Measurements from ENCODE around the gene BEND3.
"Not testable (repeated sequence)": the region's sequence is repeated elsewhere in the genome, so short reads cannot be mapped to it uniquely, and the experiment has no call there.

Gene BEND3

DNA sequence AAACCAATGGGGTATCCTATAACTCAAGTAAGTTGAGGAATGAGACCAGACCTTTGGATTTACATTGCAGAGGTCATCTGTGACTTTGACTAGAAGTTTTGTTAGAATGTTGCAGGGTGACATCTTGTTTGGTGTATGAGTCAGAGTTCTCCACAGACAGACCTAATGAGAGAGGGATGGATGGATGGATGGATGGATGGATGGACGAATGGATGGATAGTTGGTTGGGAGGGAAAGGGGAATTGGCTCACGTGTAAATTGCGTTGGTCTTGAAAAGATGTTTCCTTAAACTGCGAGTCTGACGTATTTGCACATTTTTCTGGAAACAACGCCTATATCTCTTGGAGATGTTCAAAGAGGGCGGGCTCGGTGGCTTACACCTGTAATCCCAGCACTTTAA is 88.3 kb downstream of the BEND3 start:
- FAIRE-seq = no peak

DNA sequence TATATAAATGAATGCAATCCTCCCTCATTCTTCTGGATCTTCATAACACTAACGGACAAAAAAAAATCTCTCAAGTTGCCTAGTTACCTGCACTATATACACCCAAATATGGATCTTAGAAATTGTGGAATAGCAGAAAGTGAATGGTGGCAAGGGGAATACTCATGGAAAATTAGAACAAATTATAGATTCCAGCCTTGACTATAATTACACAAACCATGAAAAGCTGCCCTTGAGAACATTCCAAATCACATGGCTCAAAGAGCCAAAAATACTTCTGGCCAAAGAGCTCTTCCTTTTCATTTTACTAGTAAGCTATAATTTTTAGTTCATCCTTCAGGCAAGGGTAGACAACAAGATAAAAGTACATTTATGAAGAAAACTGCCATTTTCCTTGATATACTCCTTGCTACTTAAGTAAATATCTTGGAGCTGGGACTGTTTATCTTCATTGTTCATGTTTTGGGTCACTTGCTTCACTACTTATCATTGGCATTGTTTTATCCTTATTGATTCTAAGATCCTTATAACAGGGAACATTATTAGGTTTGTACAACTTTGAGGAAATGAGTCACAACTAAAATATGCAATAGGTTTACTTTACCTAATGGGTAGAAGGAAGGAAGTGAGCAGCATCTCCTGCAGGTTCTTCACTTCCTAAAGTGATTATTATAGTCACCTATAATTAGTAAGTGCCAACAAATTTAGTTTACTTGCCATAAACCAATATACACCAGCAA is 93.7 kb downstream of the BEND3 start:
- no peak for FAIRE-seq

DNA sequence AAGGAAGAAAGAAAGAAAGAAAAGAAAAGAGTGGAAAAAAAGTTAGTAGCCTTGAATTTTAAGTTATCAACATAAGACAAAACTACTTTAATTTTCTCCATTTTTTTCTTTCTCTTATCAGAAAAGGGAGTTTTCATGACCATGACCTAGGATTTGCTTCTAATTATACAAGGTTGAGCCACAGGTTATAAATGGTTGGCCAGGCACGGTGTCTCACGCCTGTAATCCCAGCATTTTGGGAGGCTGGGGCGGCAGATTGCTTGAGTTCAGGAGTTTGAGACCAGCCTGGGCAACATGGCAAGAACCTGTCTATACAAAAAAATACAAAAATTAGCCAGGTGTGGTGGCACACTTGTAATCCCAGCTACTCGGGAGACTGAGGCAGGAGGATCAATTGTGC is 95.1 kb downstream of the BEND3 start:
- FAIRE-seq = no peak

DNA sequence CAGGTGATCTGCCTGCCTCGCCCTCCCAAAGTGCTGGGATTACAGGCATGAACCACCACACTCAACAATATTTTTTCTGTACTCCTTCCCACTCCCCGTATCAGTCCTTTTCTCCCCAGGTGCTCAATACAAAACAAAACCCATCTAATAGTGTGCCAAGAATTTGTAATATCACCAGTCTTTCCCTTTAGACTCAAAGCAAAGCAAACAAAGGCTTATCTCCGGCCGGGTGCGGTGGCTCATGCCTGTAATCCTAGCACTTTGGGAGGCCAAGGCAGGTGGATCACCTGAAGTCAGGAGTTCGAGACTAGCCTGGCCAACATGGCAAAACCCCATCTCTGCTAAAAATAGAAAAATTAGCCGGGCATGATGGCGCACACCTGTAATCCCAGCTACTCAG is 95.7 kb downstream of the BEND3 start:
- FAIRE-seq = not testable (repeated sequence)

DNA sequence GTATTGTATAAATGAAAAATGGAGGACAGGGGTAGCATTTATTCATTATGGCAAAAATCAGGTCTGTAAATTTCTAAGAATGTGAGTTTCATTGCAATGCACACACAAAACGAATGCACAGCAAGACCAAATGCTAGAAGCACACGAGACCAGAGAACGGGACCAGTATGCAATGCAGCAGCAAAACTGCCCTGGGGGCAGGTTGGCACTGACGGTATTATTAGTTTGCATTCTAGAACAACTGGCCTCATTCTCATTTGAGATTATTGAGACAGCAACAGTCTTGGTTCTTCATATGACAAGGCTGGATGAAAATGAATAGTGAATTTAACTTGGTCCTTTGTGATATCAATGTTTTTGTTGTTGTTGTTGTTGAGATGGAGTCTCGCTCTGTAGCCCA is 96.3 kb downstream of the BEND3 start:
- no peak for FAIRE-seq

Data from A204.1 (cell line).